ENCODE measurements around the gene PAQR7.
A peak's percentile ranks its signal among the peaks of the same experiment; 100 is the strongest.

The PAQR7 gene

GRCh38 chr1:25836695-25837094, 38.8 kb downstream of the PAQR7 start:
- no peak for DNase-seq (ENCODE audit: low read depth)
- peaks cover 8% of the 10 kb centered on the region for H3K4me1 ChIP-seq (ENCODE audit: control insufficient read depth, insufficient read depth, low read length)
- no peak overlapping the region for H3K4me3 ChIP-seq (ENCODE audit: low read length)
- H3K9me3 ChIP-seq (ENCODE audit: control insufficient read depth, low read length) = no peaks in the 10 kb centered on the region
- no peaks in the 10 kb centered on the region for H3K27me3 ChIP-seq (replicated peaks; ENCODE audit: control insufficient read depth, insufficient read depth, low read length)
- no peak overlapping the region for H3K9ac ChIP-seq (ENCODE audit: low read length)
- peaks cover 25% of the 10 kb centered on the region for H3K36me3 ChIP-seq (ENCODE audit: control insufficient read depth, insufficient read depth, low read length, severe bottlenecking)

- no peak for DNase-seq (ENCODE audit: low read depth)
- Histone ChIP-seq H3K9me3 (ENCODE audit: control insufficient read depth, low read length) (no peaks in the 10 kb centered on the region), H3K27me3 (replicated peaks; ENCODE audit: control insufficient read depth, insufficient read depth, low read length) (no peaks in the 10 kb centered on the region), H3K36me3 (ENCODE audit: control insufficient read depth, insufficient read depth, low read length, severe bottlenecking) (peaks cover 43% of the 10 kb centered on the region), H3K4me3 (ENCODE audit: low read length) (no peak overlapping the region), H3K4me1 (ENCODE audit: control insufficient read depth, insufficient read depth, low read length) (peaks cover 8% of the 10 kb centered on the region), H3K9ac (ENCODE audit: low read length) (no peak overlapping the region)
Observed at GRCh38 chr1:25834894-25835293, 40.6 kb downstream of the PAQR7 start.

DNA sequence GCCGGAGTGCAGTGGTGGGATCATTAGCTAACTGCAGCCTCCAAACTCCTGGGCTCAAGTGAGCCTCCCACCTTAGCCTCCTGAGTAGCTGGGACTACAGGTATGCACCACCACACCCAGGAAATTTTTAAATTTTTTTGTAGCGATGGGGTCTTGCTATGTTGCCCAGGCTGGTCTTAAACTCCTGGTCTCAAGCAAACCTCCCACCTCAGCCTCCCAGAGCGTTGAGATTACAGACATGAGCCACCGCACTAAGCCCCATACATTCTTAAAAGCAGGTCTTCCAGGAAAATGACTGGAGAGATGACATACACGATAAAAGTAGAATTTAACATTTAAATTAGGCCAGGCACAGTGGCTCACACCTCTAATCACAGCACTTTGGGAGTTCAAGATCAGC, 42.4 kb downstream of the PAQR7 start:
- peaks cover 8% of the 10 kb centered on the region for H3K4me1 ChIP-seq (ENCODE audit: control insufficient read depth, insufficient read depth, low read length)
- no peak overlapping the region for H3K9ac ChIP-seq (ENCODE audit: low read length)
- no peaks in the 10 kb centered on the region for H3K27me3 ChIP-seq (replicated peaks; ENCODE audit: control insufficient read depth, insufficient read depth, low read length)
- no peak for DNase-seq (ENCODE audit: low read depth)
- H3K9me3 ChIP-seq (ENCODE audit: control insufficient read depth, low read length) = no peaks in the 10 kb centered on the region
- H3K36me3 ChIP-seq (ENCODE audit: control insufficient read depth, insufficient read depth, low read length, severe bottlenecking) = peaks cover 61% of the 10 kb centered on the region
- no peak overlapping the region for H3K4me3 ChIP-seq (ENCODE audit: low read length)

DNA sequence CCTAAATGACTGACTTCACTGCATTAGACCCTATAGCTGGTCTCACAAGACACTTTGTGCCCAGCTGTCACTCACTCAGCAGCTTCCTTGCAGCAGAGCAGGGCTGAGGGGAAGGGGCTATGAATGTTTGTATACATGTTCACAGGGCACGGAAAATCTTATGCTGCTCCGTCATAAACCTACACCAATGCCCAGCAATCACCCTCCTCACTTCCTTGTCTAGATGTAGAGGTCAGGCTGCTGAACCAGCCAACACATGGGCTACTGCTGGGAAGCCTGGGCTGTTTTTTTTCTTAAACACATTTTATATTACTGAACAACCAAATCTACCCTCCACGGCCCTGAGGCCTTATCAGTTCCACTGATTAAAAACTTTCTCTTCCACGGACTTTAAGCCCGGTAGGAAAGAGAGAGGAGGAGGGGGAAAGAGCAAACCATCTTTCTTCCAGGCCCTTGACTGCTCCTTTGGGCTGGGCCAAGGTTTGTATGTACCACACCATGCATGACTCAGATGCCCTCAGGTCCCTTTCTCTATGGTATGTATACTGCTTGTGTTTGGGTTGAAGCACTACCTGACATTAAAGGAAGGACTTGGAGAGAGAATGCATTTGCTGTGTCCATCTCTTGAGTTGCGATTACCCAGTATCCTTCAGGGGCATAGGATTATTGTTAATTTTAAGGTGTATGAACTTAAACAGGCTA, 43.0 kb downstream of the PAQR7 start:
- Histone ChIP-seq H3K4me3 (ENCODE audit: low read length) (no peak overlapping the region), H3K9me3 (ENCODE audit: control insufficient read depth, low read length) (no peaks in the 10 kb centered on the region), H3K27me3 (replicated peaks; ENCODE audit: control insufficient read depth, insufficient read depth, low read length) (no peaks in the 10 kb centered on the region), H3K4me1 (ENCODE audit: control insufficient read depth, insufficient read depth, low read length) (peaks cover 8% of the 10 kb centered on the region), H3K36me3 (ENCODE audit: control insufficient read depth, insufficient read depth, low read length, severe bottlenecking) (peaks cover 67% of the 10 kb centered on the region), H3K9ac (ENCODE audit: low read length) (no peak overlapping the region)
- DNase-seq (ENCODE audit: low read depth) = no peak

- Histone ChIP-seq H3K27me3 (replicated peaks; ENCODE audit: control insufficient read depth, insufficient read depth, low read length) (no peaks in the 10 kb centered on the region), H3K4me1 (ENCODE audit: control insufficient read depth, insufficient read depth, low read length) (peaks cover 8% of the 10 kb centered on the region), H3K9ac (ENCODE audit: low read length) (no peak overlapping the region), H3K4me3 (ENCODE audit: low read length) (no peak overlapping the region), H3K9me3 (ENCODE audit: control insufficient read depth, low read length) (no peaks in the 10 kb centered on the region), H3K36me3 (ENCODE audit: control insufficient read depth, insufficient read depth, low read length, severe bottlenecking) (peaks cover 75% of the 10 kb centered on the region)
- DNase-seq (ENCODE audit: low read depth) = no peak
Observed at GRCh38 chr1:25831569-25832196, 43.8 kb downstream of the PAQR7 start.

DNA sequence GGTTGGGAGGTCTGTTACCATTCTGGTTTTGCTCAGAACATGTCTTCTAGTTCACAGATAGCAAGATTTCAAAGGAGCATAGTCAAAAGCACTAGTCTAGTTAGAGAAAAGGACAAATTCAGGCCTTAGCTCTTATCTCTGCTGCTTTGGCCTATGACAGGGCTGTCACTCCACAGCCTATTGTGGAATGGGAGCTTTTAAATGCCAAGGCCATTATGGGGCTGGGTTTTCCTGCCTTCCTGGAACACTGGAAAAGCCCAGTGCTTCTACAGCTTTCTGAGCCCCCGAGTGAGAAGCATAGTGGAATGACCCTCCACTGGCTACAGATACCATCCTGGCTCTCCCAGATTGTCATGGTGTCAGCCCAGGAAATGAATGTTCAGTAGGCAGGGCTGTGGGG, 46.5 kb downstream of the PAQR7 start:
- Histone ChIP-seq H3K9me3 (ENCODE audit: control insufficient read depth, low read length) (no peaks in the 10 kb centered on the region), H3K9ac (ENCODE audit: low read length) (no peak overlapping the region), H3K4me1 (ENCODE audit: control insufficient read depth, insufficient read depth, low read length) (peaks cover 3% of the 10 kb centered on the region), H3K36me3 (ENCODE audit: control insufficient read depth, insufficient read depth, low read length, severe bottlenecking) (peaks cover 82% of the 10 kb centered on the region), H3K27me3 (replicated peaks; ENCODE audit: control insufficient read depth, insufficient read depth, low read length) (no peaks in the 10 kb centered on the region), H3K4me3 (ENCODE audit: low read length) (no peak overlapping the region)
- no peak for DNase-seq (ENCODE audit: low read depth)

GRCh38 chr1:25828491-25828890, 47.0 kb downstream of the PAQR7 start:
- Histone ChIP-seq H3K27me3 (replicated peaks; ENCODE audit: control insufficient read depth, insufficient read depth, low read length) (no peaks in the 10 kb centered on the region), H3K4me3 (ENCODE audit: low read length) (no peak overlapping the region), H3K36me3 (ENCODE audit: control insufficient read depth, insufficient read depth, low read length, severe bottlenecking) (peaks cover 76% of the 10 kb centered on the region), H3K9ac (ENCODE audit: low read length) (no peak overlapping the region), H3K4me1 (ENCODE audit: control insufficient read depth, insufficient read depth, low read length) (peaks cover 4% of the 10 kb centered on the region), H3K9me3 (ENCODE audit: control insufficient read depth, low read length) (no peaks in the 10 kb centered on the region)
- no peak for DNase-seq (ENCODE audit: low read depth)

DNA sequence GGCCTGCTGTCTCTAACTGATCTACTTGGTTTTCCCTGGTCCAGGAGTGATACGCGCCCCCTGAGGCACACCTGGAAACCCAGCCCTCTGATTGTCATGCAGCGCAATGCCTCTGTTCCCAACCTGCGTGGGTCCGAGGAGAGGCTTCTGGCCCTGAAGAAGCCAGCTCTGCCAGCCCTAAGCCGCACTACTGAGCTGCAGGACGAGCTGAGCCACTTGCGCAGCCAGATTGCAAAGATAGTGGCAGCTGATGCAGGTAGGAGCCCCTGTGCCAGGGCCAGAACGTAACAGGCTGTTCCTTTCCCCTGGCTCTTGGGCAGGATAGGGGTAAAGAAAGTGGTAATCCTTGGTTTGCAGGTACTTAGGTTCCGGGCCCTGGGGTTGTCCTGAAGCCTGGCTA, 48.9 kb downstream of the PAQR7 start:
- H3K36me3 ChIP-seq (ENCODE audit: control insufficient read depth, insufficient read depth, low read length, severe bottlenecking) = peaks cover 57% of the 10 kb centered on the region
- H3K4me3 ChIP-seq (ENCODE audit: low read length) = no peak overlapping the region

GRCh38 chr1:25825605-25826004, 49.9 kb downstream of the PAQR7 start:
- Histone ChIP-seq H3K9me3 (ENCODE audit: control insufficient read depth, low read length) (no peaks in the 10 kb centered on the region), H3K4me3 (ENCODE audit: low read length) (no peak overlapping the region), H3K27me3 (replicated peaks; ENCODE audit: control insufficient read depth, insufficient read depth, low read length) (no peaks in the 10 kb centered on the region), H3K9ac (ENCODE audit: low read length) (no peak overlapping the region), H3K36me3 (ENCODE audit: control insufficient read depth, insufficient read depth, low read length, severe bottlenecking) (peaks cover 47% of the 10 kb centered on the region), H3K4me1 (ENCODE audit: control insufficient read depth, insufficient read depth, low read length) (peaks cover 28% of the 10 kb centered on the region)
- no peak for DNase-seq (ENCODE audit: low read depth)

More for the DNA sequence above, 48.9 kb downstream of the PAQR7 start:
- H3K4me1 ChIP-seq (ENCODE audit: control insufficient read depth, insufficient read depth, low read length) = peaks cover 20% of the 10 kb centered on the region
- no peaks in the 10 kb centered on the region for H3K9me3 ChIP-seq (ENCODE audit: control insufficient read depth, low read length)
- no peak overlapping the region for H3K9ac ChIP-seq (ENCODE audit: low read length)
- H3K27me3 ChIP-seq (replicated peaks; ENCODE audit: control insufficient read depth, insufficient read depth, low read length) = no peaks in the 10 kb centered on the region
- no peak for DNase-seq (ENCODE audit: low read depth)

DNA sequence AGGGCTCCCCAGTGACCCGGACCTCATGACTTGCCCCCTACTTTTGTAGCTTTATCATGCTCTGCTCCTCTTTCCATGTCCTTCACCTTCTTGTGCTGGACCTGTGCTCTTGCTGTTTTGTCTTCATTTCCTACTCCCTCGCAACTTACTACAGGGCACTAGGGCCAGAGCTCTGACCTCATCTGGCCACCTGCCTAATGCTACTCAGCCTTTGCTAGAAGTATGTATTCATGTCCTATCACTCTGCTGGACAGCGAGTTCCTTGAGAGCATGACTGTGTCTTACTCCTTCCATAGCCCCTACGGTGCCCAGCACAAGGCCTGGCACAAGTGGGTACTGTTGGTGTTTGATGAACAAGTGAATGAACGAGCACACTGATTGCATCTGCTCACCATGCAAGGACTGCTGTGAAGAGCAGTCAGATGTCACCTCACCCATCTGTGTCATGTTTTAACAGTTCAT, 53.8 kb downstream of the PAQR7 start:
- peak; percentile 15 for DNase-seq (ENCODE audit: low read depth)
- Histone ChIP-seq H3K9ac (ENCODE audit: low read length) (peak overlapping the region; percentile 97), H3K36me3 (ENCODE audit: control insufficient read depth, insufficient read depth, low read length, severe bottlenecking) (peaks cover 8% of the 10 kb centered on the region), H3K27me3 (replicated peaks; ENCODE audit: control insufficient read depth, insufficient read depth, low read length) (no peaks in the 10 kb centered on the region), H3K9me3 (ENCODE audit: control insufficient read depth, low read length) (no peaks in the 10 kb centered on the region), H3K4me3 (ENCODE audit: low read length) (peak overlapping the region; percentile 91), H3K4me1 (ENCODE audit: control insufficient read depth, insufficient read depth, low read length) (peaks cover 46% of the 10 kb centered on the region)

DNA sequence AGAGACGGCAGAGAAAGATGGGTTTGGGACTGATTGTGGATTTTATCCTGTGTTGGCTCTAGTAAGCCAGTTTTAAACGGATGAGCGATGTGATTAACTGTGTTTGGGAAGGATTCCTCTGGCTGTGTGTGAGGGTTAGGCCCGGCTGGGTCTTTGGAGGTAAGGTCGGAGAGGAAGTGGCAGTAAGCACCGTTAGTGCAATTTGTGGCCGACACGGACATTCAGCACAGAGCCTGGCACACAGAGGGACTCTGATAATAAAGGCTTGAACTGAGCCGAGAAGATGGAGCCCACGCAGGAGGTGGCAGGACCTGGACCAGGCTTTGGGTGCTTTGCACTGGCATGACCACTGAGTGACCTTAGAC, 54.4 kb downstream of the PAQR7 start:
- peaks cover 6% of the 10 kb centered on the region for H3K36me3 ChIP-seq (ENCODE audit: control insufficient read depth, insufficient read depth, low read length, severe bottlenecking)
- peak overlapping the region; percentile 91 for H3K4me3 ChIP-seq (ENCODE audit: low read length)
- DNase-seq (ENCODE audit: low read depth) = no peak
- H3K9me3 ChIP-seq (ENCODE audit: control insufficient read depth, low read length) = no peaks in the 10 kb centered on the region
- H3K27me3 ChIP-seq (replicated peaks; ENCODE audit: control insufficient read depth, insufficient read depth, low read length) = no peaks in the 10 kb centered on the region
- H3K4me1 ChIP-seq (ENCODE audit: control insufficient read depth, insufficient read depth, low read length) = peaks cover 46% of the 10 kb centered on the region
- peak overlapping the region; percentile 97 for H3K9ac ChIP-seq (ENCODE audit: low read length)

All from adipocyte (in vitro differentiated cells).